Measurements from ENCODE around the gene KRTAP1-5. TPM values are rescaled to one million over a fixed set of nuclear protein-coding genes. Genes with fewer than 3 reads are reported as not detected.
"Not testable (repeated sequence)": the region's sequence is repeated elsewhere in the genome, so short reads cannot be mapped to it uniquely, and the experiment has no call there.

Gene KRTAP1-5
- polyA plus RNA-seq, 1 of the 3 experiments (the other 2 are of a cell fraction): not detected

DNA sequence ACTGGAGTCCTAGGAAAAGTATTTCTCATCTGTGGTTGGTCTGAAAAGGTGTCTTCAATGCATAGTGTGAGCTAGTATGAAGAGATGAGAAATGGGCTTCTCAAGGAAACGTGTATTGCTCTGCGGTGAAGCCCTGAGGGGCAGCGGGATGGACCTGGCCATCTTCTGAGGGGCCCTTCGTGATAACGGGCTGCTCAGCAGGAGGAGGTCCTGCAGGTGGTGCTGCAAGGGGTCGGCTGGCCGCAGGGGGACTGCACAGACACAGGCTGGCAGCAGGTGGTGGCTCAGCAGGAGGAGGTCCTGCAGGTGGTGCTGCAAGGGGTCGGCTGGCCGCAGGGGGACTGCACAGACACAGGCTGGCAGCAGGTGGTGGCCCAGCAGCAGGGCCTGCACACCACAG is 27.5 kb upstream of the KRTAP1-5 start:
- WGBS (ENCODE audit: low lambda C conversion rate): 46% methylated on average over 7 of the region's 9 CpGs
- CTCF ChIA-PET: interaction anchor here (0.7 kb wide), 1 partner anchor 49 kb away, joined by 3 read pairs; no protein-coding TSS in a partner anchor

DNA sequence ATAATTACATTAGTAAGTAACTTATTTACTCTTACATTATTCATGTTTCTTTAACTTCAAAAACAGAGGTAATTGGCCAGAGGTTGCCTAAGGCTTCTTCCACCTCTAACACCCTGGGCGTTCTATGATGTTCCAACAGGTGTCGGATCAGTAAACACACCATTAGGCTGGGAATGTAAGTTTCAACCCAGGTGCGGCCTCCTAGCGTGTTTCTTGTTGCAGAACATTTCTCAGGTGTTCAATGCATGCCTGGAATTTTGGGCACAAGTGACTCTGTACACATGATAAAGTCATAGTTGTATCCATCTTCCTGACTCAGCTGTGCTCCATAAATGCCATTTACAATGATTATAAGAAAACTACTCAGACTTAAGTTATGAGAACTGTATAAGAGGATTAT is 27.0 kb upstream of the KRTAP1-5 start:
- TF ChIP-seq TCF12 (IDR thresholded peaks at IDR 0.05) (no peak), NFIC (IDR thresholded peaks at IDR 0.05; ENCODE audit: borderline replicate concordance) (no peak), RCOR1 (IDR thresholded peaks at IDR 0.05; ENCODE audit: low read length) (no peak), RAD21 (IDR thresholded peaks at IDR 0.05; ENCODE audit: low read length) (no peak), SIN3A (IDR thresholded peaks at IDR 0.05; ENCODE audit: borderline replicate concordance, low read depth, low read length) (no peak), CHD2 (IDR thresholded peaks at IDR 0.05; ENCODE audit: low read length, partially characterized antibody) (no peak), TEAD4 (IDR thresholded peaks at IDR 0.05; ENCODE audit: borderline replicate concordance, insufficient read depth) (no peak), SMC3 (IDR thresholded peaks at IDR 0.05; ENCODE audit: low read depth, low read length) (no peak)
- TF ChIP-seq, protein P1, sequence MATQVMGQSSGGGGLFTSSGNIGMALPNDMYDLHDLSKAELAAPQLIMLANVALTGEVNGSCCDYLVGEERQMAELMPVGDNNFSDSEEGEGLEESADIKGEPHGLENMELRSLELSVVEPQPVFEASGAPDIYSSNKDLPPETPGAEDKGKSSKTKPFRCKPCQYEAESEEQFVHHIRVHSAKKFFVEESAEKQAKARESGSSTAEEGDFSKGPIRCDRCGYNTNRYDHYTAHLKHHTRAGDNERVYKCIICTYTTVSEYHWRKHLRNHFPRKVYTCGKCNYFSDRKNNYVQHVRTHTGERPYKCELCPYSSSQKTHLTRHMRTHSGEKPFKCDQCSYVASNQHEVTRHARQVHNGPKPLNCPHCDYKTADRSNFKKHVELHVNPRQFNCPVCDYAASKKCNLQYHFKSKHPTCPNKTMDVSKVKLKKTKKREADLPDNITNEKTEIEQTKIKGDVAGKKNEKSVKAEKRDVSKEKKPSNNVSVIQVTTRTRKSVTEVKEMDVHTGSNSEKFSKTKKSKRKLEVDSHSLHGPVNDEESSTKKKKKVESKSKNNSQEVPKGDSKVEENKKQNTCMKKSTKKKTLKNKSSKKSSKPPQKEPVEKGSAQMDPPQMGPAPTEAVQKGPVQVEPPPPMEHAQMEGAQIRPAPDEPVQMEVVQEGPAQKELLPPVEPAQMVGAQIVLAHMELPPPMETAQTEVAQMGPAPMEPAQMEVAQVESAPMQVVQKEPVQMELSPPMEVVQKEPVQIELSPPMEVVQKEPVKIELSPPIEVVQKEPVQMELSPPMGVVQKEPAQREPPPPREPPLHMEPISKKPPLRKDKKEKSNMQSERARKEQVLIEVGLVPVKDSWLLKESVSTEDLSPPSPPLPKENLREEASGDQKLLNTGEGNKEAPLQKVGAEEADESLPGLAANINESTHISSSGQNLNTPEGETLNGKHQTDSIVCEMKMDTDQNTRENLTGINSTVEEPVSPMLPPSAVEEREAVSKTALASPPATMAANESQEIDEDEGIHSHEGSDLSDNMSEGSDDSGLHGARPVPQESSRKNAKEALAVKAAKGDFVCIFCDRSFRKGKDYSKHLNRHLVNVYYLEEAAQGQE (IDR thresholded peaks at IDR 0.05; ENCODE audit: low read depth, low read length): no peak
- 38% methylated on average over 4 of the region's 4 CpGs for WGBS (ENCODE audit: low lambda C conversion rate)
- H3K9ac ChIP-seq: no peak overlapping the region

More for the DNA sequence above, 27.5 kb upstream of the KRTAP1-5 start:
- H3K79me2 ChIP-seq (ENCODE audit: insufficient read depth); DNase-seq; H3K4me3 ChIP-seq (ENCODE audit: low read depth in 2 of 2, low read length in 1 of 2); H4K20me1 ChIP-seq (ENCODE audit: insufficient read depth); H3K36me3 ChIP-seq (replicated peaks in 1 of 2; ENCODE audit: control insufficient read depth in 1 of 2, insufficient read depth in 2 of 2, low read length in 1 of 2); H3K27ac ChIP-seq (ENCODE audit: low read depth in 2 of 2, low read length in 1 of 2); H3K9me3 ChIP-seq; H3K9me2 ChIP-seq; H3K4me2 ChIP-seq; H3K27me3 ChIP-seq (ENCODE audit: insufficient read depth); H3K9ac ChIP-seq; H3K4me1 ChIP-seq (ENCODE audit: control insufficient read depth in 1 of 2, insufficient read depth in 2 of 2, low read depth in 1 of 2, low read length in 1 of 2); H2AFZ ChIP-seq (ENCODE audit: low read depth); POLR2A ChIA-PET: not testable (repeated sequence)
- H3F3A ChIP-seq (replicated peaks; ENCODE audit: insufficient read depth): peaks cover 14% of the 10 kb centered on the region

More for the DNA sequence above, 27.0 kb upstream of the KRTAP1-5 start:
- no peaks in the 10 kb centered on the region for H3K9me2 ChIP-seq
- no peaks in the 10 kb centered on the region for H3K9me3 ChIP-seq
- no peaks in the 10 kb centered on the region for H3K27me3 ChIP-seq (ENCODE audit: insufficient read depth)
- POLR2A ChIA-PET: no interaction called here
- peaks cover 0 to 5% of the 10 kb centered on the region in 2 experiments; a peak in 1 of 4 replicates for H3K4me1 ChIP-seq (ENCODE audit: control insufficient read depth in 1 of 2, insufficient read depth in 2 of 2, low read depth in 1 of 2, low read length in 1 of 2)
- H3K36me3 ChIP-seq (replicated peaks in 1 of 2; ENCODE audit: control insufficient read depth in 1 of 2, insufficient read depth in 2 of 2, low read length in 1 of 2): peaks cover 0 to 4% of the 10 kb centered on the region in 2 experiments
- no peaks in the 10 kb centered on the region for H3K79me2 ChIP-seq (ENCODE audit: insufficient read depth)
- peaks cover 13% of the 10 kb centered on the region for H3F3A ChIP-seq (replicated peaks; ENCODE audit: insufficient read depth)
- CTCF ChIA-PET: interaction anchor here (0.7 kb wide), 1 partner anchor 48 kb away, joined by 3 read pairs; no protein-coding TSS in a partner anchor
- no peak for DNase-seq
- no peak overlapping the region for H3K4me3 ChIP-seq (ENCODE audit: low read depth in 2 of 2, low read length in 1 of 2)
- no peak overlapping the region for H2AFZ ChIP-seq (ENCODE audit: low read depth)
- no peaks in the 10 kb centered on the region for H4K20me1 ChIP-seq (ENCODE audit: insufficient read depth)
- H3K4me2 ChIP-seq: no peak overlapping the region
- H3K27ac ChIP-seq (ENCODE audit: low read depth in 2 of 2, low read length in 1 of 2): no peak overlapping the region

Data from SK-N-SH (cell line).